ENCODE data around the gene TAS2R50. TPM values are rescaled to one million over a fixed set of nuclear protein-coding genes. Genes with fewer than 3 reads are reported as not detected.

TAS2R50 gene
- total and polyA plus RNA-seq, 3 donors from 2014 or later: 2.8 to 4.8 TPM; not detected in 1

DNA sequence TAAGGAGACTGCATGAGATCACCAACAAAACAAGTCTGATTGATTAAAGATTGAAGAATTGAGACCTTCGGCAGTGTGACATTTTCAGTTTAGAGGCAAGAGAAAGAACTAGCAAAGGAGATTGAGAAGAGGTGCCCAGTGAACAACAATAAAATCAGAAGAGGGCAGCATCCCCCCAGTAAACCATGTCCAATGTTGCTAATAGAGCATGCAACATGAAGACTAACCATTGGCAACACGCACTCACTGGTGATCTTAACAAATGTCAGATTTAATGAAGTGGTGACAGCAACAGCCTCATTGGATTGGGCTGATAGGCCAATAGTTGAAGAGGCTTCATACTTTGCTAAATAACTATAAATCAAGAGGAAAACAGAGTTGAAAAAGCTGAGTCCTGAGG lies 26.9 kb downstream of the TAS2R50 start:
- no peak for DNase-seq
- Histone ChIP-seq H3K4me3 (no peak overlapping the region), H3K36me3 (ENCODE audit: low read depth, missing control alignments) (no peaks in the 10 kb centered on the region), H3K27ac (no peak overlapping the region), H3K27me3 (no peaks in the 10 kb centered on the region), H3K9me3 (no peaks in the 10 kb centered on the region), H3K4me1 (no peaks in the 10 kb centered on the region)
- intact Hi-C loops (cut with DNase I; ENCODE audit: low total_unique reads): no loop called here
- TF ChIP-seq CTCF (IDR thresholded peaks at IDR 0.05): no peak
- 91 to 92% methylated on average over 2 of the region's 2 CpGs for WGBS, 2 donors

DNA sequence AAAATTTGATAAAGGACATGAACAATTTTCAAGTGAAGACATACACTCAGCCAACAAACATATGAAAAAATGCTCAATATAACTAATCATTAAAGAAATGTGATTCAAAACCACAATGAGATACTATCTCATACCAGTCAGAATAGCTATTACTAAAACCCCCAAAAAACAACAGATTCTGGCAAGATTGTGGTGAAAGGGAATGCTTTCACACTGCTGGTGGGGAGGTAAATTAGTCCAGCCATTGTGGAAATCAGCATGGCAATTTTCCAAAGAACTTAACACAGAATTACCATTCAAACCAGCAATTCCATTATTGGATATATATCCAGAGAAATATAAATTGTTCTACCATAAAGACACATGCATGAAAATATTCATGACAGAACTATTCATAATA lies 29.0 kb downstream of the TAS2R50 start:
- Histone ChIP-seq H3K4me1 (no peaks in the 10 kb centered on the region), H3K4me3 (no peak overlapping the region), H3K9me3 (no peaks in the 10 kb centered on the region), H3K27me3 (no peaks in the 10 kb centered on the region), H3K27ac (no peak overlapping the region), H3K36me3 (ENCODE audit: low read depth, missing control alignments) (no peaks in the 10 kb centered on the region)
- TF ChIP-seq POLR2A (IDR thresholded peaks at IDR 0.05): no peak
- no peak for TF ChIP-seq CTCF (IDR thresholded peaks at IDR 0.05)
- DNase-seq: no peak
- intact Hi-C loops (cut with DNase I; ENCODE audit: low total_unique reads): no loop called here

GRCh38 chr12:10956085-10956484 lies 30.6 kb downstream of the TAS2R50 start:
- TF ChIP-seq CTCF (IDR thresholded peaks at IDR 0.05): no peak
- TF ChIP-seq POLR2A (IDR thresholded peaks at IDR 0.05): no peak
- DNase-seq: no peak
- no peaks in the 10 kb centered on the region for H3K27me3 ChIP-seq
- no peaks in the 10 kb centered on the region for H3K9me3 ChIP-seq
- H3K4me1 ChIP-seq: no peaks in the 10 kb centered on the region
- H3K4me3 ChIP-seq: no peak overlapping the region
- no peak overlapping the region for H3K27ac ChIP-seq
- no peaks in the 10 kb centered on the region for H3K36me3 ChIP-seq (ENCODE audit: low read depth, missing control alignments)
- intact Hi-C loops (cut with DNase I; ENCODE audit: low total_unique reads): no loop called here

GRCh38 chr12:10952645-10953044 lies 34.1 kb downstream of the TAS2R50 start:
- Histone ChIP-seq H3K36me3 (ENCODE audit: low read depth, missing control alignments) (no peaks in the 10 kb centered on the region), H3K27me3 (no peaks in the 10 kb centered on the region), H3K27ac (no peak overlapping the region), H3K4me3 (no peak overlapping the region), H3K9me3 (no peaks in the 10 kb centered on the region), H3K4me1 (no peaks in the 10 kb centered on the region)
- DNase-seq: no peak
- TF ChIP-seq CTCF (IDR thresholded peaks at IDR 0.05) (no peak), POLR2A (IDR thresholded peaks at IDR 0.05) (no peak)
- intact Hi-C loops (cut with DNase I; ENCODE audit: low total_unique reads): no loop called here
- 93 to 100% methylated on average over 4 of the region's 4 CpGs for WGBS, 2 donors

GRCh38 chr12:10943167-10943566 lies 43.5 kb downstream of the TAS2R50 start:
- intact Hi-C loops (cut with DNase I; ENCODE audit: low total_unique reads): no loop called here
- no peak for DNase-seq
- 88 to 97% methylated on average over 2 of the region's 2 CpGs for WGBS, 2 donors
- Histone ChIP-seq H3K27ac (no peak overlapping the region), H3K4me1 (no peaks in the 10 kb centered on the region), H3K4me3 (no peak overlapping the region), H3K9me3 (no peaks in the 10 kb centered on the region), H3K27me3 (no peaks in the 10 kb centered on the region), H3K36me3 (ENCODE audit: low read depth, missing control alignments) (no peaks in the 10 kb centered on the region)
- no peak for TF ChIP-seq CTCF (IDR thresholded peaks at IDR 0.05)
